Measurements from ENCODE around the gene NUDT8.

The NUDT8 gene

DNA sequence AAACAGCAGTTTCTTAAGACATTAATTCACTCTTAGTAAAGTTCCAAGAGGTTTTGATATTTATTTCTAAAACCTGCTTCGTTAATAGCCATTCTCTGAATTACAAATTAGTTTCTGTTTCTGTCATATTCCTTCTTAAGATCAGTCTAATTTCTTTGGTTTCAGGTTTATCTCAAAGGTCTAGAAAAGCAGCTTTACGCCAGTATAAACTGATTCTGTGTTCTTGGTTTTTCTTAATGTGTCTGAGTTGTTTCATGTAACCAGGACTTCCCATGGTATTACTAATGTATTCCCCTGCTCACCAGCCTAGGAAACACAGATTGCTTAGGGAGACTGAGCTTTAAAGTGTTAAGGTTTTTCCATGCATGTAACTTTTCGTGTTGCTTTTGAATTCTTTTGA, 27.6 kb upstream of the NUDT8 start:
- H3K4me3 ChIP-seq (ENCODE audit: control insufficient read depth, low read depth, low read length): no peak overlapping the region
- no peak for DNase-seq (ENCODE audit: low read depth)
- TF ChIP-seq, protein P1, sequence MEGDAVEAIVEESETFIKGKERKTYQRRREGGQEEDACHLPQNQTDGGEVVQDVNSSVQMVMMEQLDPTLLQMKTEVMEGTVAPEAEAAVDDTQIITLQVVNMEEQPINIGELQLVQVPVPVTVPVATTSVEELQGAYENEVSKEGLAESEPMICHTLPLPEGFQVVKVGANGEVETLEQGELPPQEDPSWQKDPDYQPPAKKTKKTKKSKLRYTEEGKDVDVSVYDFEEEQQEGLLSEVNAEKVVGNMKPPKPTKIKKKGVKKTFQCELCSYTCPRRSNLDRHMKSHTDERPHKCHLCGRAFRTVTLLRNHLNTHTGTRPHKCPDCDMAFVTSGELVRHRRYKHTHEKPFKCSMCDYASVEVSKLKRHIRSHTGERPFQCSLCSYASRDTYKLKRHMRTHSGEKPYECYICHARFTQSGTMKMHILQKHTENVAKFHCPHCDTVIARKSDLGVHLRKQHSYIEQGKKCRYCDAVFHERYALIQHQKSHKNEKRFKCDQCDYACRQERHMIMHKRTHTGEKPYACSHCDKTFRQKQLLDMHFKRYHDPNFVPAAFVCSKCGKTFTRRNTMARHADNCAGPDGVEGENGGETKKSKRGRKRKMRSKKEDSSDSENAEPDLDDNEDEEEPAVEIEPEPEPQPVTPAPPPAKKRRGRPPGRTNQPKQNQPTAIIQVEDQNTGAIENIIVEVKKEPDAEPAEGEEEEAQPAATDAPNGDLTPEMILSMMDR (conservative IDR thresholded peaks at IDR 0.05; ENCODE audit: control insufficient read depth, insufficient read depth, low read depth, low read length): no peak

DNA sequence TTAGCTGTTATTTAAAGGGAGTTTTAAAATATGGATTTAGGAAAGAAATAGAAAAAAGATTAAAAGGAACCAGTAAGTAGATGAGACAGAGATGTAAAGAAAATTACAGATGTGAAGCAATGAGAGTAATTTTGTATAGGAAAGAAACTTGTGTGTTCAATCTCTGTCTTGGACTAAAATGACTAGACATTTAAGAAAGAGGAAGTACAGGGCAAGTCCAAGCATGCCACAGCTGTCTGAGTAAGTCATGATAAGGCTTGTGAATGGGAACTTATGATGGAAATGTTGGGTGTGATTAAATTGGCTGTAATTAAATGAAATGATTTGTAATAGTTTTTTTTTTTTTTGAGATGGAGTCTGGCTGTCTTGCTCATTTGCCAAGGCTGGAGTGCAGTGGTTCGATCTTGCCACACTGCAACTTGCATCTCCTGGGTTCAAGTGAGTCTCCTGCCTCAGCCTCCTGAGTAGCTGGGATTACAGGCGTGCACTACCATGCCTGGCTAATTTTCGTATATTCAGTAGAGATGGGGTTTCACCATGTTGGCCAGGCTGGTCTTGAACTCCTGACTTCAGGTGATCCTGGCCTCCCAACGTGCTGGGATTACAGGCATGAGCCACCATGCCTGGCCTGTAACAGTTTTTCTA, 26.7 kb upstream of the NUDT8 start:
- no peak overlapping the region for H3K4me3 ChIP-seq (ENCODE audit: control insufficient read depth, low read depth, low read length)
- DNase-seq (ENCODE audit: low read depth): peak; percentile 40
- TF ChIP-seq, protein P1 (conservative IDR thresholded peaks at IDR 0.05; ENCODE audit: control insufficient read depth, insufficient read depth, low read depth, low read length): no peak

DNA sequence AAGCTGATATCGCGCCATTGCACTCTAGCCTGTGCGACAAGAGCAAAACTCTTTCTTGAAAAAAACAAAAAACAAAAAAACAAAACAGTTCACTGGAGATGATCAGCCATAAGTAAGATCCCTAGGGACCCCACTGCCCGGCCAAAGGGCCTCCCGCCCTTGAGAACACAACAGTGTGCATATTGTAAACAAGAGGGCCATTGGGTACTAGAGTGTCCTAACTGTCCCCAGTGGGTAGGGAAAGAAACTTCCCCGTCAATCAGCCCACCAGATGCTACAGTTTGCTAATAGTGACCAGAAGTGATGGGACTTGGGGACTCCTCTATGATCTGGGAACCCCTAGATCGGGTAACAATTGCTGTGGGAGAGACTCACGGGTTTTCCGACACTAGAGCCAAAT, 24.5 kb upstream of the NUDT8 start:
- no peak overlapping the region for H3K4me3 ChIP-seq (ENCODE audit: control insufficient read depth, low read depth, low read length)

DNA sequence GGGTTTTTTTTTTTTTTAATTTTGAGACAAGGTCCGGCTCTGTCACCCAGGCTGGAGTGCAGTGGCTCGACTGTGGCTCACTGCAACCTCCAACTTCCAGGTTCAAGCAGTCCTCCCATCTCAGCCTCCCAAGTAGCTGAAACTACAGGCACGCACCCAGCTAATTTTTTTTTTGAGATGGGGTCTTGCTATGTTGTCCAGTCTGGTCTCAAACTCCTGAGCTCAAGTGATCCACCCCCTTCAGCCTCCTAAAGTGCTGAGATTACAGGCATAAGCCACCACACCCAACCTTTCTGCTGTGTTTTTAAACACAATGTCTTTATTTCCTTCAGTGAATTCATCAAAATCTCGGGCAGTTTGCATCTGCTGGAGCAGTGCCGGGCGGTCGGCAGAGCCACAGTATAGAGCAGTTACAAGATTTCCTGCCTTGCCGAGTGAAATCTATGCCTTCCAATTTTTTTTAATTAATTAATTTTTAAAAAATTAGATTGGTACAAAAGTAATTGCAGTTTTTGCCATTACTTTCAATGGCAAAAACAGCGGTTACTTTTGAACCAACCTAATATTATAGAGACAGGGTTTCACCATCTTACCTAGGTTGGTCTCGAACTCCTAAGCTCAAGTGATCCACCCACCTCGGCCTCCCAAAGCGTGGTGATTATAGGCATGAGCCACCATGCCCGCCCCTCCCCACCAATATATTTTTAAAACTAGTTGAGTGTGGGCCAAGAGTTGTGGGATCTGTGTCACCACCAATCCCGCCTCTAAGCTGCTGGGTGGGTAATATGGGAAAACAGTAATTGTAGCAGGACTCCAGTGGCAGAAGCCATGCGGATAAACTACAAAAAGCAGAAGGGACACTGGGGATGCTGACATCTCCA, 23.5 kb upstream of the NUDT8 start:
- TF ChIP-seq, protein P1 (conservative IDR thresholded peaks at IDR 0.05; ENCODE audit: control insufficient read depth, insufficient read depth, low read depth, low read length): no peak
- no peak overlapping the region for H3K4me3 ChIP-seq (ENCODE audit: control insufficient read depth, low read depth, low read length)
- no peak for DNase-seq (ENCODE audit: low read depth)

More for the DNA sequence above, 24.5 kb upstream of the NUDT8 start:
- TF ChIP-seq, protein P1 (conservative IDR thresholded peaks at IDR 0.05; ENCODE audit: control insufficient read depth, insufficient read depth, low read depth, low read length): no peak
- DNase-seq (ENCODE audit: low read depth): no peak

DNA sequence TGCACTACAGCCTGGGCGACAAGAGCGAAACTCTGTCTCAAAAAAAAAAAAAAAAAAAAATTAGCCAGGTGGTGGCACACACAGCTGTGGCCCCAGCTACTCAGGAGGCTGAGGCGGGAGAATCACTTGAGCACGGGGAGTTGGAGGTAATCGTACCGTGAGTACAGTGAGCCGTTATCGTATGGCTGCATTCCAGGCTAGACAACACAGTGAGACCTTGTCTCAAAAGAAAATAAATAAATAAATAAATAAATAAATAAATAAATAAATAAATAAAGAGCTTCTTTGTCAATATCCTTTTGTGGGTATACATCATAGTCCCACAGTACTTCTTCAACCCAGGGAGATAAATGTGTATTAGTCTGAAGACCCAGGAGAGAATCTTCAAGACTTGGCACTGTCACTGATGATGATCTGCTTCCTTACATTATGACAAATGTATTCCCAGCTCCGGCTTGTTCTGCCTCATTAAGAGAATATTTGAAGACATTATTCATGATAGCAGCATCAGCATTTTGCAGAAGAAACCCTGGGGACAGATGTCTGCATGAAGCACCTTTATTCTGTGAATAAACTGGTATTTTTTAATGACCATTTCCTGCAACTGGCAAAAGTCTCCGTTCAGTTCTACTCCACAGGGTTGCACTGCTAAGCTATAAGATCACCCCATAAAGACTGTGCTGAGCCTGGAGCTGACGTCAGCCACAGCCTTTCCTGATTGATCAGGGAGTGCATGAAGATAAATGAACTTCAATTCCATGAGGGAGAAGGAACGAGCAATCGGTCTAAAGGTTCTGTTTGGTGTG, 22.4 kb upstream of the NUDT8 start:
- TF ChIP-seq, protein P1 (conservative IDR thresholded peaks at IDR 0.05; ENCODE audit: control insufficient read depth, insufficient read depth, low read depth, low read length): no peak
- no peak overlapping the region for H3K4me3 ChIP-seq (ENCODE audit: control insufficient read depth, low read depth, low read length)
- no peak for DNase-seq (ENCODE audit: low read depth)

DNA sequence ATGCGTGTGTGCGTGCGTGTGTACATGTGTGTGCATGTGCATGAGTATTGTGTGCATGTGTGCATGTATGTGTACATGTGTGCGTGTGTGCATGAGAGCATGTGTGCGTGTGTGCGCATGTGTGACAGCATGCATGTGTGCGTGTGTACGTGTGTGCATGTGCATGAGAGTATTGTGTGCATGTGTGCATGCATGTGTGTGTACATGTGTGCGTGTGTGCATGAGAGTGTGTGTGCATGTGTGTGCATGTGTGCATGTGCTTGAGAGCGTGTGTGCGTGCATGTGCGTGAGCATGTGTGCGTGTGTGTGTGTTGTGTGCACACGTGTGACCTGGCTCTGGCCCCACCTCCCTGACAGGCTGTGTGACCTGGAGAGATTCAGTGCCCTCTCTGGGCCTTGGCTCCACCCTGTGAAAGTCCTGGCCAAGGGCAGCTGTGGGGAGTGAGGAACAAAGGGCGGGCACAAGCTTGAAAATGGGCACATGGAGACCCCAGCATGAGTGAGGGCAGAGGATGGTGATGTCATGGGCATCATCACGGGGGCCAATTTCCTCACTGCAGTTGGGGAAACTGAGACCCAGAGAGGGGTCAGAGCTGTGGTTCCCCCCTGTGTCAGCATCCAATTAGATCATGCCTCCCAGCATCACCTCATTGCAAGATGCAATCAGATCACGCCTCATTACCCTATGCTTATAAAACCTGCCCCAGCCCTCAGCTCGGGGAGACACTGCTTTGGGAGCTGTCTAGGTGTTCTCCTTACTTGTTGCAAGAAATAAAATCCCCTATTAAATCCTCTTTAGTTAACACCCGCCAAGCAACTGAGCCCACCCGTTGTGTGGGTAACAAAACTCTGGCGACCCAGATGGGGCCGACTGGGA, 20.1 kb upstream of the NUDT8 start:
- H3K4me3 ChIP-seq (ENCODE audit: control insufficient read depth, low read depth, low read length): no peak overlapping the region
- no peak for DNase-seq (ENCODE audit: low read depth)
- TF ChIP-seq, protein P1 (conservative IDR thresholded peaks at IDR 0.05; ENCODE audit: control insufficient read depth, insufficient read depth, low read depth, low read length): no peak

Measured in fibroblast of mammary gland (primary cell).